Heart left ventricle (tissue), 16 donors: ENCODE results near the gene EPX. TPM values are rescaled to one million over a fixed set of nuclear protein-coding genes. Genes with fewer than 3 reads are reported as not detected.

Experiments used
- ATAC-seq, 4 donors: fragments of 200-7000 bp; cut with Tn5 transposase; one replicate each; pipeline ENCODE4 v1.9.1; 2020 to 2022; ENCODE audit warnings: moderate library complexity in 4 of 4, mild to moderate bottlenecking in 3 of 4, moderate number of reproducible peaks in 1 of 4
- DNase-seq, 5 donors: peaks; one replicate each; pipeline ENCODE4 v3.0.0-alpha.2; 2020
- H3K27ac ChIP-seq, 12 donors: fragments of 200-600 bp; sonication (generic) in 4 of 12; one replicate each; pipeline versions ENCODE4 v1.5.0 to v1.8.0; 2016 to 2022; ENCODE audit warnings: mild to moderate bottlenecking in 2 of 12
- H3K27me3 ChIP-seq, 9 donors: fragments of 200-600 bp; sonication (generic) in 2 of 9; one replicate each; pipeline versions ENCODE4 v1.5.1 to v1.8.0; 2016 to 2022; ENCODE audit warnings: mild to moderate bottlenecking in 3 of 9
- H3K36me3 ChIP-seq, 9 donors: fragments of 200-600 bp; sonication (generic) in 2 of 9; one replicate each; pipeline versions ENCODE4 v1.5.0 to v1.8.0; 2018 to 2022; ENCODE audit warnings: mild to moderate bottlenecking in 2 of 9
- H3K4me1 ChIP-seq, 12 donors: fragments of 200-600 bp; sonication (generic) in 4 of 12; one replicate each; pipeline versions ENCODE4 v1.5.0 to v1.8.0; 2016 to 2022; ENCODE audit warnings: mild to moderate bottlenecking in 3 of 12
- H3K4me3 ChIP-seq, 12 donors: fragments of 200-600 bp; sonication (generic) in 4 of 12; one replicate each; pipeline versions ENCODE4 v1.5.0 to v1.8.0; 2017 to 2022; ENCODE audit warnings: mild to moderate bottlenecking in 9 of 12, moderate library complexity in 4 of 12
- H3K9me3 ChIP-seq, 12 donors: fragments of 200-600 bp; sonication (generic) in 4 of 12; one replicate each; pipeline versions ENCODE4 v1.5.0 to v1.8.0; 2016 to 2022; ENCODE audit warnings: mild to moderate bottlenecking in 1 of 12
- CTCF ChIP-seq, 12 donors: fragments of 200-600 bp; sonication (generic) in 4 of 12; IDR thresholded peaks; one replicate each; pipeline versions ENCODE4 v1.5.0 to v1.8.0; 2018 to 2022; ENCODE audit warnings: antibody characterized with exemption in 12 of 12, mild to moderate bottlenecking in 5 of 12
- POLR2A ChIP-seq, 2 donors: fragments of 450-650 bp; IDR thresholded peaks; one replicate each; pipeline ENCODE4 v1.6.1; 2017; ENCODE audit warnings: antibody characterized with exemption in 2 of 2, mild to moderate bottlenecking in 2 of 2, moderate library complexity in 2 of 2
- WGBS, 4 donors: extraction: QIAGEN DNeasy Blood & Tissue Kit in 2 of 4; methylation state at CpG; one replicate each; pipeline versions ENCODE4 v1.1.5 to v1.1.7; 2013 to 2018; 5-methylcytosine and 5-hydroxymethylcytosine counted together
- intact Hi-C, 10 donors: fragments of 100-400 bp; cut with DNase I; formaldehyde crosslinking; loops; one replicate each; pipeline versions ENCODE4 v1.11.1 to v1.14.2; 2022
- polyA plus RNA-seq, 2 donors: library from polyadenylated mRNA; stranded (reverse); fragments of 200-250 nt; gene quantifications; one replicate each; pipeline ENCODE4 v1.2.3, GENCODE V29; 2013
- total RNA-seq, 9 donors: library from RNA; depleted of rRNA in 2 of 9; stranded (reverse); fragments of >200 nt in 2 of 9; fragmentation: NEBNext Ultra II Directional in 3 of 9; extraction: Animal tissue kit (Norgen Biotek cat#: 25700) in 3 of 9; gene quantifications; one replicate each; pipeline versions ENCODE4 v1.1.0 to v1.2.4, GENCODE V29; 2016 to 2023
- donor health status: ischemic (EF 13 %, LVEDD 7.1; RV severe dilation, severe dysfunction).
- donor health status: healthy with polysubstance abuse.
- donor health status: DM: no; HTN: yes; CAD: no.
- donor health status: DM: no; HTN: no; CAD: no.
- donor health status: ischemic (EF 25% LVEDD 6.9; RV normal size, moderate dysfunction).
- donor health status: ischemic (EF 25% LVEDD 5.7; RV mildly dilated, moderate dysfunction).
- donor health status: healthy.
- donor health status: DM: yes; HTN: yes; CAD: no.
- donor health status: ischemic (EF 35%, LVEDD 5.7; RV mildly dilated, moderate dysfunction).
- donor health status: nonischemic (EF 11% LVEDD 7.7; RV severe dilation, severe dysfunction).
- donor health status: DM: yes; HTN: yes; CAD: no.
- donor health status: PGD.
- donor health status: ischemic (EF 29% LVEDD 5.4; RV normal size, mild dysfunction).
- donor health status: nonischemic (EF 23%, LVEDD 6.1; RV moderate dilation, normal function).

EPX gene
- total and polyA plus RNA-seq, 11 donors, result not detected

GRCh38 chr17:58184986-58185761 lies 7.4 kb upstream of the EPX start:
- TF ChIP-seq POLR2A (IDR thresholded peaks at IDR 0.05), result no peak
- TF ChIP-seq CTCF (IDR thresholded peaks at IDR 0.05), result no peak
- 67 to 81% (median 78%) methylated on average over 8 of the region's 8 CpGs for WGBS, 4 donors
- peaks cover 0 to 25% (median 0%) of the 10 kb centered on the region in 9 donors for H3K27me3 ChIP-seq
- intact Hi-C loops, result no loop called here
- H3K4me1 ChIP-seq, result peaks cover 0 to 8% (median 0%) of the 10 kb centered on the region in 12 donors
- H3K27ac ChIP-seq, result no peak overlapping the region
- DNase-seq (no peak), ATAC-seq (no peak)
- no peaks in the 10 kb centered on the region for H3K36me3 ChIP-seq
- H3K9me3 ChIP-seq, result no peaks in the 10 kb centered on the region
- no peak overlapping the region for H3K4me3 ChIP-seq

GRCh38 chr17:58186591-58186990 lies 5.9 kb upstream of the EPX start:
- Histone ChIP-seq H3K27me3 (peaks cover 0 to 34% (median 2%) of the 10 kb centered on the region in 9 donors), H3K27ac (no peak overlapping the region), H3K4me3 (no peak overlapping the region), H3K4me1 (peaks cover 0 to 9% (median 0%) of the 10 kb centered on the region in 12 donors), H3K9me3 (no peaks in the 10 kb centered on the region), H3K36me3 (no peaks in the 10 kb centered on the region)
- DNase-seq (no peak), ATAC-seq (no peak)
- intact Hi-C loops, result no loop called here
- TF ChIP-seq POLR2A (IDR thresholded peaks at IDR 0.05) (no peak), CTCF (IDR thresholded peaks at IDR 0.05) (no peak)
- 77 to 90% (median 80%) methylated on average over 4 of the region's 4 CpGs for WGBS, 4 donors

- no peak for TF ChIP-seq POLR2A (IDR thresholded peaks at IDR 0.05)
- no peak for TF ChIP-seq CTCF (IDR thresholded peaks at IDR 0.05)
- WGBS, 4 donors, result 87 to 95% (median 92%) methylated on average over 6 of the region's 6 CpGs
- intact Hi-C loops, result no loop called here
Measured at GRCh38 chr17:58187063-58187462, 5.5 kb upstream of the EPX start.

GRCh38 chr17:58187675-58188074 lies 4.9 kb upstream of the EPX start:
- H3K27ac ChIP-seq, result no peak overlapping the region
- TF ChIP-seq CTCF (IDR thresholded peaks at IDR 0.05) (no peak), POLR2A (IDR thresholded peaks at IDR 0.05) (no peak)
- DNase-seq (no peak), ATAC-seq (no peak)
- H3K4me3 ChIP-seq, result no peak overlapping the region
- H3K36me3 ChIP-seq, result no peaks in the 10 kb centered on the region
- WGBS, 4 donors, result 42 to 49% (median 45%) methylated on average over 7 of the region's 7 CpGs
- H3K4me1 ChIP-seq, result peaks cover 0 to 9% (median 0%) of the 10 kb centered on the region in 12 donors
- intact Hi-C loops, result no loop called here
- H3K27me3 ChIP-seq, result peaks cover 0 to 34% (median 2%) of the 10 kb centered on the region in 9 donors
- H3K9me3 ChIP-seq, result no peaks in the 10 kb centered on the region

More at GRCh38 chr17:58187063-58187462, 5.5 kb upstream of the EPX start:
- Histone ChIP-seq H3K27me3 (peaks cover 0 to 34% (median 2%) of the 10 kb centered on the region in 9 donors), H3K27ac (no peak overlapping the region), H3K36me3 (no peaks in the 10 kb centered on the region), H3K4me1 (peaks cover 0 to 9% (median 0%) of the 10 kb centered on the region in 12 donors), H3K4me3 (no peak overlapping the region), H3K9me3 (no peaks in the 10 kb centered on the region)
- DNase-seq, result no peak
- no peak for ATAC-seq
